ENCODE data around the gene GTF3C5. TPM values are rescaled to one million over a fixed set of nuclear protein-coding genes. Genes with fewer than 3 reads are reported as not detected.

GTF3C5 gene
- polyA plus RNA-seq, 1 of the 3 experiments (the other 2 are of a cell fraction): 57.3 TPM

DNA sequence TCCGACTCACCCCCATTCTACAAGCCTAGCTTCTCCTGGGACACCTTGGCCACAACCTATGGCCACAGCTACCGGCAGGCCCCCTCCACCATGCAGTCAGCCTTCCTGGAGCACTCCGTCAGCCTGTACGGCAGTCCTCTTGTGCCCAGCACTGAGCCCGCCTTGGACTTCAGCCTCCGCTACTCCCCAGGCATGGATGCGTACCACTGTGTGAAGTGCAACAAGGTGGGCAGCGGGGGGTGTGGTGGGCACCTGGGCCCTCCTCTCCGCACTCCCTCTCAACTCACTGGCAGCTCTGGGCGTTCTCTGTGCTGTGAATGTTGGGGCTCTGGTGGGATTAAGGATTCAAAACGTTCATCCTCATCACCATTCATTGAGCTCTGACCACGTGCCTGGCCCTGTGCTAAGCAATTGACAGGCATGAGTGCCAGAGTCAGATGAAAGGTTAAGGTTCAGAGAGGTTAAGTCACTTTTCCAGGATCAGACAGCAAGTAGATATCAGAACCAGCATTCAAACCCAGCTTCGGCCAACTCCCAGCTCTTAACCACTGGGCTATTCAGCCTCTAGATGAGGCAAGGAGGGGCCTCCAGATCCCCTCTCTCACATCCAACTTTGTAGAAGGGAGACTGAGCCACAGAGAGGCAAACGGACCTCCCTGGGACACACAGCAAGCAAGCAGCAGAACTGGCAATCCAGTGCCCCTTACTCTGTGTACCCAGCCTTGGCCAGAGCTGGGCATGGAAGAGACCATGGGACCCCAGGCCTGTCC, 42.4 kb upstream of the GTF3C5 start:
- Histone ChIP-seq H3K27me3 (ENCODE audit: insufficient read depth) (peaks cover 18% of the 10 kb centered on the region), H3K27ac (ENCODE audit: low read depth in 2 of 2, low read length in 1 of 2) (no peak overlapping the region), H3F3A (replicated peaks; ENCODE audit: insufficient read depth) (no peaks in the 10 kb centered on the region), H3K4me3 (ENCODE audit: low read depth in 2 of 2, low read length in 1 of 2) (no peak overlapping the region), H3K9ac (no peak overlapping the region), H3K4me2 (no peak overlapping the region), H3K4me1 (ENCODE audit: control insufficient read depth in 1 of 2, insufficient read depth in 2 of 2, low read depth in 1 of 2, low read length in 1 of 2) (no peaks in the 10 kb centered on the region), H3K9me2 (no peaks in the 10 kb centered on the region), H2AFZ (ENCODE audit: low read depth) (no peak overlapping the region), H3K36me3 (replicated peaks in 1 of 2; ENCODE audit: control insufficient read depth in 1 of 2, insufficient read depth in 2 of 2, low read length in 1 of 2) (no peaks in the 10 kb centered on the region), H4K20me1 (ENCODE audit: insufficient read depth) (no peaks in the 10 kb centered on the region), H3K79me2 (ENCODE audit: insufficient read depth) (no peaks in the 10 kb centered on the region), H3K9me3 (no peaks in the 10 kb centered on the region)
- TF ChIP-seq EZH2phosphoT487 (IDR thresholded peaks at IDR 0.05; ENCODE audit: borderline replicate concordance, low read depth): no peak
- no peak for TF ChIP-seq YY1 (IDR thresholded peaks at IDR 0.05; ENCODE audit: low read depth)
- no peak for TF ChIP-seq TAF1 (IDR thresholded peaks at IDR 0.05; ENCODE audit: borderline replicate concordance, low read depth, low read length)
- no peak for TF ChIP-seq CHD2 (IDR thresholded peaks at IDR 0.05; ENCODE audit: low read length, partially characterized antibody)
- DNase-seq: no peak
- CTCF ChIA-PET: interaction anchor here (1.3 kb wide), 1 partner anchor 9 kb away, joined by 4 read pairs; no protein-coding TSS in a partner anchor
- POLR2A ChIA-PET: no interaction called here
- WGBS (ENCODE audit: low lambda C conversion rate): 58% methylated on average over 14 of the region's 14 CpGs

DNA sequence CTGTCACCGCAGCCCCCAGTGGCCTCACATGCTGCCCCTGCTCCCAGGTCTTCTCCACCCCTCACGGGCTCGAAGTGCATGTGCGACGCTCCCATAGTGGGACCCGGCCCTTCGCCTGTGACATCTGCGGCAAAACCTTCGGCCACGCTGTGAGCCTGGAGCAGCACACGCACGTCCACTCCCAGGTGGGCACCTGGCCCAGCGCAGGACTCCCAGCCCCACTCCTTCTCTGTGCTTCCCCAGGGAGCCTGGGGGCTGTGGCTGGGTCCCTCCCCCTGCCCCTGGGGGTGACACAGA, 41.8 kb upstream of the GTF3C5 start:
- H3K4me2 ChIP-seq: no peak overlapping the region
- no peak overlapping the region for H2AFZ ChIP-seq (ENCODE audit: low read depth)
- CTCF ChIA-PET: interaction anchor here (1.3 kb wide), 1 partner anchor 10 kb away, joined by 4 read pairs; no protein-coding TSS in a partner anchor
- WGBS (ENCODE audit: low lambda C conversion rate): 54% methylated on average over 7 of the region's 13 CpGs
- H3K9me3 ChIP-seq: no peaks in the 10 kb centered on the region
- no peaks in the 10 kb centered on the region for H3K79me2 ChIP-seq (ENCODE audit: insufficient read depth)
- TF ChIP-seq FOXM1 (IDR thresholded peaks at IDR 0.05; ENCODE audit: low read depth) (no peak), GATA2 (CRISPR knock-in tag; IDR thresholded peaks at IDR 0.05) (no peak), TCF12 (IDR thresholded peaks at IDR 0.05) (no peak), FOSL2 (IDR thresholded peaks at IDR 0.05; ENCODE audit: borderline replicate concordance, low read depth) (no peak), ELF1 (IDR thresholded peaks at IDR 0.05) (no peak), TEAD4 (IDR thresholded peaks at IDR 0.05; ENCODE audit: borderline replicate concordance, insufficient read depth) (no peak), EZH2phosphoT487 (IDR thresholded peaks at IDR 0.05; ENCODE audit: borderline replicate concordance, low read depth) (no peak), FOXJ3 (CRISPR knock-in tag; IDR thresholded peaks at IDR 0.05) (no peak), POLR2AphosphoS5 (IDR thresholded peaks at IDR 0.05; ENCODE audit: low read depth, low read length) (no peak)
- TF ChIP-seq, protein P1, sequence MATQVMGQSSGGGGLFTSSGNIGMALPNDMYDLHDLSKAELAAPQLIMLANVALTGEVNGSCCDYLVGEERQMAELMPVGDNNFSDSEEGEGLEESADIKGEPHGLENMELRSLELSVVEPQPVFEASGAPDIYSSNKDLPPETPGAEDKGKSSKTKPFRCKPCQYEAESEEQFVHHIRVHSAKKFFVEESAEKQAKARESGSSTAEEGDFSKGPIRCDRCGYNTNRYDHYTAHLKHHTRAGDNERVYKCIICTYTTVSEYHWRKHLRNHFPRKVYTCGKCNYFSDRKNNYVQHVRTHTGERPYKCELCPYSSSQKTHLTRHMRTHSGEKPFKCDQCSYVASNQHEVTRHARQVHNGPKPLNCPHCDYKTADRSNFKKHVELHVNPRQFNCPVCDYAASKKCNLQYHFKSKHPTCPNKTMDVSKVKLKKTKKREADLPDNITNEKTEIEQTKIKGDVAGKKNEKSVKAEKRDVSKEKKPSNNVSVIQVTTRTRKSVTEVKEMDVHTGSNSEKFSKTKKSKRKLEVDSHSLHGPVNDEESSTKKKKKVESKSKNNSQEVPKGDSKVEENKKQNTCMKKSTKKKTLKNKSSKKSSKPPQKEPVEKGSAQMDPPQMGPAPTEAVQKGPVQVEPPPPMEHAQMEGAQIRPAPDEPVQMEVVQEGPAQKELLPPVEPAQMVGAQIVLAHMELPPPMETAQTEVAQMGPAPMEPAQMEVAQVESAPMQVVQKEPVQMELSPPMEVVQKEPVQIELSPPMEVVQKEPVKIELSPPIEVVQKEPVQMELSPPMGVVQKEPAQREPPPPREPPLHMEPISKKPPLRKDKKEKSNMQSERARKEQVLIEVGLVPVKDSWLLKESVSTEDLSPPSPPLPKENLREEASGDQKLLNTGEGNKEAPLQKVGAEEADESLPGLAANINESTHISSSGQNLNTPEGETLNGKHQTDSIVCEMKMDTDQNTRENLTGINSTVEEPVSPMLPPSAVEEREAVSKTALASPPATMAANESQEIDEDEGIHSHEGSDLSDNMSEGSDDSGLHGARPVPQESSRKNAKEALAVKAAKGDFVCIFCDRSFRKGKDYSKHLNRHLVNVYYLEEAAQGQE (IDR thresholded peaks at IDR 0.05; ENCODE audit: low read depth, low read length): no peak
- TF ChIP-seq, protein P2, sequence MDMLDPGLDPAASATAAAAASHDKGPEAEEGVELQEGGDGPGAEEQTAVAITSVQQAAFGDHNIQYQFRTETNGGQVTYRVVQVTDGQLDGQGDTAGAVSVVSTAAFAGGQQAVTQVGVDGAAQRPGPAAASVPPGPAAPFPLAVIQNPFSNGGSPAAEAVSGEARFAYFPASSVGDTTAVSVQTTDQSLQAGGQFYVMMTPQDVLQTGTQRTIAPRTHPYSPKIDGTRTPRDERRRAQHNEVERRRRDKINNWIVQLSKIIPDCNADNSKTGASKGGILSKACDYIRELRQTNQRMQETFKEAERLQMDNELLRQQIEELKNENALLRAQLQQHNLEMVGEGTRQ (IDR thresholded peaks at IDR 0.05; ENCODE audit: borderline replicate concordance, low read depth, low read length): no peak
- no peaks in the 10 kb centered on the region for H4K20me1 ChIP-seq (ENCODE audit: insufficient read depth)
- no peak overlapping the region for H3K9ac ChIP-seq
- no peaks in the 10 kb centered on the region for H3F3A ChIP-seq (replicated peaks; ENCODE audit: insufficient read depth)
- H3K27ac ChIP-seq (ENCODE audit: low read depth in 2 of 2, low read length in 1 of 2): no peak overlapping the region
- no peaks in the 10 kb centered on the region for H3K9me2 ChIP-seq
- no peak for DNase-seq
- no peak overlapping the region for H3K4me3 ChIP-seq (ENCODE audit: low read depth in 2 of 2, low read length in 1 of 2)
- H3K36me3 ChIP-seq (replicated peaks in 1 of 2; ENCODE audit: control insufficient read depth in 1 of 2, insufficient read depth in 2 of 2, low read length in 1 of 2): no peaks in the 10 kb centered on the region
- H3K27me3 ChIP-seq (ENCODE audit: insufficient read depth): peaks cover 23% of the 10 kb centered on the region
- no peaks in the 10 kb centered on the region for H3K4me1 ChIP-seq (ENCODE audit: control insufficient read depth in 1 of 2, insufficient read depth in 2 of 2, low read depth in 1 of 2, low read length in 1 of 2)
- POLR2A ChIA-PET: no interaction called here

Measured in SK-N-SH (cell line).